ENCODE measurements around the gene CGNL1. TPM values are rescaled to one million over a fixed set of nuclear protein-coding genes. Genes with fewer than 3 reads are reported as not detected.

CGNL1 gene
- total RNA-seq, 1 donor from 2014 or later = 31.9 TPM

DNA sequence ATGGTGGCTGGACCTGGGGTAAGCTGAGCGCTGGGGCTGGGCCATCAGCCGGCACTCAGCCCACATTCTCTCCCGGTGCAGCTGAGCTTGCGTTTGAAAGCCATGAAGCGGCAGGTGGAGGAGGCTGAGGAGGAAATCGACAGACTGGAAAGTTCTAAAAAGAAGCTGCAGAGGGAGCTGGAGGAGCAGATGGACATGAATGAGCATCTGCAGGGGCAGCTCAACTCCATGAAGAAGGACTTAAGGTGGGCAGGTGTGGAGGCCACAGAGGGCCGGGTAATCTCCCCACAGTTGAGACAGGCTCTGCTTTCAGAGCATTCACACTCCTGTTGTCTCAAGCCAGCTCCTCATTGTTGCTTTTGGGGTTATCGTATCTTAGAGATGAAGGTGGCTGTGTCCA is 169.7 kb downstream of the CGNL1 start:
- DNase-seq = no peak
- intact Hi-C loops (cut with micrococcal nuclease) = no loop called here

DNA sequence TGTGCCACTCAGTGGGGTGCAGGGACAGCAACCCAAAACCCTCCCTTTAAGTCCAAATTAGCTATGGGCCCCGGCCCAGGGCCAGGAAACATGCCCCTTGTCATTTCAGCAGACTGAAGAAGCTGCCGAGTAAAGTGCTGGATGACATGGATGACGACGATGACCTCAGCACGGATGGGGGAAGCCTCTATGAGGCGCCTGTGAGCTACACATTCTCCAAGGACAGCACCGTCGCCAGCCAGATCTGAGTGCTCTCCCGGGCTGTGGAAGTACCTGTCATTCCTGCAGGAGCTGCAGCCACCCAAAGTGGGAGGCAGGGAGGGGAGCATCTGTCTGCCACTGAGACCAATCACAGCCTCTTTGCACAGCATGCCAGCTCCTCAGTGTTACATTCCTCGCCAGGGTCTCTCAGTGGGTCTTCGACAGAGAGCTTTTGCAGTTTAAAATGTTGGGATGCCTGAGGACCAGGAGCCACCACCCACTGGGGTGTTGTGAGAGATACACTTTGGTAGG is 171.0 kb downstream of the CGNL1 start:
- no peaks in the 10 kb centered on the region for H3K27me3 ChIP-seq (ENCODE audit: low read depth)
- TF ChIP-seq, protein P1, sequence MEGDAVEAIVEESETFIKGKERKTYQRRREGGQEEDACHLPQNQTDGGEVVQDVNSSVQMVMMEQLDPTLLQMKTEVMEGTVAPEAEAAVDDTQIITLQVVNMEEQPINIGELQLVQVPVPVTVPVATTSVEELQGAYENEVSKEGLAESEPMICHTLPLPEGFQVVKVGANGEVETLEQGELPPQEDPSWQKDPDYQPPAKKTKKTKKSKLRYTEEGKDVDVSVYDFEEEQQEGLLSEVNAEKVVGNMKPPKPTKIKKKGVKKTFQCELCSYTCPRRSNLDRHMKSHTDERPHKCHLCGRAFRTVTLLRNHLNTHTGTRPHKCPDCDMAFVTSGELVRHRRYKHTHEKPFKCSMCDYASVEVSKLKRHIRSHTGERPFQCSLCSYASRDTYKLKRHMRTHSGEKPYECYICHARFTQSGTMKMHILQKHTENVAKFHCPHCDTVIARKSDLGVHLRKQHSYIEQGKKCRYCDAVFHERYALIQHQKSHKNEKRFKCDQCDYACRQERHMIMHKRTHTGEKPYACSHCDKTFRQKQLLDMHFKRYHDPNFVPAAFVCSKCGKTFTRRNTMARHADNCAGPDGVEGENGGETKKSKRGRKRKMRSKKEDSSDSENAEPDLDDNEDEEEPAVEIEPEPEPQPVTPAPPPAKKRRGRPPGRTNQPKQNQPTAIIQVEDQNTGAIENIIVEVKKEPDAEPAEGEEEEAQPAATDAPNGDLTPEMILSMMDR (IDR thresholded peaks at IDR 0.05; ENCODE audit: borderline replicate concordance) = no peak
- no peak for DNase-seq
- no peaks in the 10 kb centered on the region for H3K36me3 ChIP-seq
- intact Hi-C loops (cut with micrococcal nuclease) = no loop called here
- no peak overlapping the region for H3K4me3 ChIP-seq
- no peaks in the 10 kb centered on the region for H3K9me3 ChIP-seq (replicated peaks)
- no peak overlapping the region for H3K27ac ChIP-seq (replicated peaks)
- peaks cover 39% of the 10 kb centered on the region for H3K4me1 ChIP-seq

More for the DNA sequence above, 169.7 kb downstream of the CGNL1 start:
- Histone ChIP-seq H3K27me3 (ENCODE audit: low read depth) (no peaks in the 10 kb centered on the region), H3K27ac (replicated peaks) (no peak overlapping the region), H3K4me1 (peaks cover 33% of the 10 kb centered on the region), H3K9me3 (replicated peaks) (no peaks in the 10 kb centered on the region), H3K36me3 (no peaks in the 10 kb centered on the region), H3K4me3 (no peak overlapping the region)
- TF ChIP-seq, protein P1 (IDR thresholded peaks at IDR 0.05; ENCODE audit: borderline replicate concordance) = no peak

DNA sequence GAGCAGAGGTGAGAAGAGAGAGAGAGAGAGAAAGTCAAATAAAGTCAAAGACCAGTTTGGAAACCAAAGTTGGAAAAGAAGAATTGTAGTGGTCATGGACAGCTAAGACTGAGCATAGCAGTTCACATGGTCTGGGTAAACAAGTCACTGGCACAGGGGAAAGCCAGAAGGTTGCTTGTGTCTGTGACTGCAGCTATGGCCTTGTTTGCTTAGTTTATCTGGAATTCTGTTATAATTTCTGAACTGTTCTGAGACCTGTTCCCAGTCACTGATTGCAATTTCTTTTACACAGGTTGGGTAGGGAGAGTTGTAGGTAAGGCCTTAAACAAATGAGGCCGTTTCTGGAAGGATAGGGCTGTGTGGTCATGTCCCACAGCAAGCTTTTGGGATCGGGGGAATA is 172.0 kb downstream of the CGNL1 start:
- Histone ChIP-seq H3K4me3 (no peak overlapping the region), H3K9me3 (replicated peaks) (no peaks in the 10 kb centered on the region), H3K27me3 (ENCODE audit: low read depth) (no peaks in the 10 kb centered on the region), H3K27ac (replicated peaks) (no peak overlapping the region), H3K4me1 (peaks cover 48% of the 10 kb centered on the region), H3K36me3 (no peaks in the 10 kb centered on the region)
- TF ChIP-seq, protein P1 (IDR thresholded peaks at IDR 0.05; ENCODE audit: borderline replicate concordance) = no peak
- intact Hi-C loops (cut with micrococcal nuclease) = no loop called here
- no peak for DNase-seq

DNA sequence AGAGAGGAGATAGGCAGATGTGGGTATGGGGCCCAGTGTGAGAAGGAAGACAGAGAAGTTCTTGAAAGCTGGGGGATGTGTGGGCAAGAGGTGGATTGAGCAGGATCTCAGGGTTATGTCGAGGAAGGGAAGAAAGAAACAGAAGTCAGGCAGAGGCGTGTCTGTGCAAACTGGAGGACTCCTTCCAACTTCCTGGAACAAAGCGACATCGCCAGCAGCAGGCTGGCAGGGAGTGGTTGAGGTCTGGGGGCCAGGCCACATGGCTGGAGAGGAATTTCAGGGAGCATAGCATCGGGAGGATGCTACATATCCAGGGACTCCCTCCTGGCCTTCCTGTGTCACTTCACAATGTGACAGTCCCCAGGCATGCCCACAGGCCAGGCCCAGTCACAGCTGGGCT is 172.5 kb downstream of the CGNL1 start:
- Histone ChIP-seq H3K9me3 (replicated peaks) (no peaks in the 10 kb centered on the region), H3K4me1 (peaks cover 53% of the 10 kb centered on the region), H3K27me3 (ENCODE audit: low read depth) (no peaks in the 10 kb centered on the region), H3K27ac (replicated peaks) (peak overlapping the region; percentile 95), H3K4me3 (no peak overlapping the region), H3K36me3 (no peaks in the 10 kb centered on the region)
- TF ChIP-seq, protein P1 (IDR thresholded peaks at IDR 0.05; ENCODE audit: borderline replicate concordance) = no peak
- intact Hi-C loops (cut with micrococcal nuclease) = no loop called here
- DNase-seq = no peak

DNA sequence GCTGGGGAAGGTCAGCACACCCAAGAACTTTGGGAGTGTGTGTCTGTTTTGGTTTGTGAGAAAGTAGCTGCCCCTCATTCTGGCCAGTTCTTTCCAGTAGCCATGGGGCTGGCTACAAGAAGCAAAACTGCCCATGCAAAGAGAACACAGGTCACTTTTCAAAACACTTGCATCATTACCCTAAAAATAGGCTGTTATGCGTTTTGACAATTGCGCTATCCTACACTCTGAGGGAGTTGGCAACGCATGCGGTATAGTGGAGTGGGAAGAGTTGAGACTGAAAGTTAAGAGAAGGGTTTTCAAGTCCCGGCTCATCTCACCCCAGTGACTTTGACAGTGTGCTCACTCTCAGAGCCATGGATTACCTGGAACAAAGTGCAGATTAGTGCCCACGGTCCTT is 173.6 kb downstream of the CGNL1 start:
- Histone ChIP-seq H3K36me3 (no peaks in the 10 kb centered on the region), H3K4me1 (peaks cover 64% of the 10 kb centered on the region), H3K27me3 (ENCODE audit: low read depth) (no peaks in the 10 kb centered on the region), H3K9me3 (replicated peaks) (no peaks in the 10 kb centered on the region), H3K4me3 (no peak overlapping the region), H3K27ac (replicated peaks) (peak overlapping the region; percentile 95)
- TF ChIP-seq, protein P1 (IDR thresholded peaks at IDR 0.05; ENCODE audit: borderline replicate concordance) = no peak
- DNase-seq = no peak
- intact Hi-C loops (cut with micrococcal nuclease) = no loop called here
